OCI-LY3 (cell line): ENCODE results near the gene IRF2.
"Not testable (repeated sequence)": the region's sequence is repeated elsewhere in the genome, so short reads cannot be mapped to it uniquely, and the experiment has no call there.

Experiments used
- H2AFZ ChIP-seq: fragments of 200-600, 300-600 bp; shearing (Covaris generic); 2 replicates; pipeline ENCODE4 v1.6.0; 2014; ENCODE audit warnings: antibody characterized with exemption, low read depth, low read length
- H3K27ac ChIP-seq: fragments of 200-600, 300-600 bp; sonication (generic); 2 replicates; pipeline ENCODE4 v1.5.1; 2014; ENCODE audit warnings: mild to moderate bottlenecking, low read length, moderate library complexity, mixed read lengths
- H3K27me3 ChIP-seq: fragments of 200-600, 300-600 bp; sonication (generic); 2 replicates; pipeline ENCODE4 v1.6.1; 2014; ENCODE audit warnings: low read depth, low read length, mixed read lengths
- H3K36me3 ChIP-seq: fragments of 200-600, 300-600 bp; sonication (generic); replicated peaks from 2 replicates; pipeline ENCODE3; 2014; ENCODE audit warnings: low read depth, low read length, mixed read lengths
- H3K4me1 ChIP-seq: fragments of 300-600, 200-600 bp; sonication (generic); 2 replicates; pipeline ENCODE4 v1.6.1; 2014; ENCODE audit warnings: low read length, mixed read lengths
- H3K4me2 ChIP-seq: fragments of 200-600, 300-600 bp; sonication (generic); 2 replicates; pipeline ENCODE4 v1.6.1; 2014; ENCODE audit warnings: low read length, mixed read lengths
- H3K4me3 ChIP-seq: fragments of 300-600, 200-600 bp; sonication (generic); 2 replicates; pipeline ENCODE4 v1.5.1; 2014; ENCODE audit warnings: antibody characterized with exemption, mild to moderate bottlenecking, low read length, moderate library complexity
- H3K79me2 ChIP-seq: fragments of 300-600, 200-600 bp; shearing (Covaris generic); 2 replicates; pipeline ENCODE4 v1.6.1; 2014; ENCODE audit warnings: mild to moderate bottlenecking, low read length, mixed read lengths
- H3K9ac ChIP-seq: fragments of 300-600, 200-600 bp; shearing (Covaris generic); 2 replicates; pipeline ENCODE4 v1.6.0; 2014; ENCODE audit warnings: mild to moderate bottlenecking, low read length, moderate library complexity
- H3K9me3 ChIP-seq: fragments of 200-600, 300-600 bp; shearing (Covaris generic); 2 replicates; pipeline ENCODE4 v1.6.1; 2014; ENCODE audit warnings: low read length, mixed read lengths; ENCODE audit not compliant: insufficient read depth
- H4K20me1 ChIP-seq: fragments of 200-600, 300-600 bp; sonication (generic); 2 replicates; pipeline ENCODE4 v1.6.1; 2016; ENCODE audit warnings: low read length, mixed read lengths; ENCODE audit not compliant: insufficient read depth
- EZH2phosphoT487 ChIP-seq: fragments of 200-600 bp; shearing (Covaris generic); IDR thresholded peaks from 2 replicates; pipeline ENCODE4 v1.6.1; 2018; ENCODE audit warnings: antibody characterized with exemption, mixed run types, low read depth
- TF ChIP-seq, protein P1 (sequence below): fragments of 200-600, 300-600 bp; sonication (generic); IDR thresholded peaks from 2 replicates; pipeline ENCODE4 v1.5.1; 2014; ENCODE audit warnings: antibody characterized with exemption, low read length, low read depth

IRF2 gene

DNA sequence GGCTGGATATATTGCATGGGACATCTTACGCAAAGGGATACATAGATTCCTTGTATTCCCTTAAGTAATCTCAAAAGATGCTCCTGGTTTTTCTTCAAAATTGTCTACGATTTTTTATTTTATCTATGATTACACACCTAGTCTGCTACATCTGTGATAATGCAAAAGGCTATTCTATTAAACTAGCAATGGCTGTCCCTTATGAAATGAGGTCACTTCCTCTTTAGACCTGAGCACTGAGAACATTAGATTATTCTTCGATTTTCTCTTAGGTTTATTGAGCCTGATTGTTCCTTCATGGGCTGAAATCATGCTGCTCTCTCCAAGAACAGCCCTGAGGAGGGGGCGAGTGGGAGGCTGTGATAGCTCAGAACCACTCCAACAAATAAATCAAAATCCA is 129.9 kb downstream of the IRF2 start:
- H4K20me1 ChIP-seq = no peaks in the 10 kb centered on the region
- H3K27ac ChIP-seq = peak overlapping the region; percentile 32; the same call in 1 of the 2 replicates
- no peaks in the 10 kb centered on the region for H3K27me3 ChIP-seq
- TF ChIP-seq, protein P1, sequence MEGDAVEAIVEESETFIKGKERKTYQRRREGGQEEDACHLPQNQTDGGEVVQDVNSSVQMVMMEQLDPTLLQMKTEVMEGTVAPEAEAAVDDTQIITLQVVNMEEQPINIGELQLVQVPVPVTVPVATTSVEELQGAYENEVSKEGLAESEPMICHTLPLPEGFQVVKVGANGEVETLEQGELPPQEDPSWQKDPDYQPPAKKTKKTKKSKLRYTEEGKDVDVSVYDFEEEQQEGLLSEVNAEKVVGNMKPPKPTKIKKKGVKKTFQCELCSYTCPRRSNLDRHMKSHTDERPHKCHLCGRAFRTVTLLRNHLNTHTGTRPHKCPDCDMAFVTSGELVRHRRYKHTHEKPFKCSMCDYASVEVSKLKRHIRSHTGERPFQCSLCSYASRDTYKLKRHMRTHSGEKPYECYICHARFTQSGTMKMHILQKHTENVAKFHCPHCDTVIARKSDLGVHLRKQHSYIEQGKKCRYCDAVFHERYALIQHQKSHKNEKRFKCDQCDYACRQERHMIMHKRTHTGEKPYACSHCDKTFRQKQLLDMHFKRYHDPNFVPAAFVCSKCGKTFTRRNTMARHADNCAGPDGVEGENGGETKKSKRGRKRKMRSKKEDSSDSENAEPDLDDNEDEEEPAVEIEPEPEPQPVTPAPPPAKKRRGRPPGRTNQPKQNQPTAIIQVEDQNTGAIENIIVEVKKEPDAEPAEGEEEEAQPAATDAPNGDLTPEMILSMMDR = no peak
- no peak for TF ChIP-seq EZH2phosphoT487
- no peak overlapping the region for H2AFZ ChIP-seq
- H3K4me3 ChIP-seq = no peak overlapping the region
- no peaks in the 10 kb centered on the region for H3K9me3 ChIP-seq
- H3K9ac ChIP-seq = peak overlapping the region; percentile 66; the same call in 1 of the 2 replicates
- peaks cover 37% of the 10 kb centered on the region for H3K4me1 ChIP-seq
- no peaks in the 10 kb centered on the region for H3K36me3 ChIP-seq
- peak overlapping the region; percentile 84 for H3K4me2 ChIP-seq
- H3K79me2 ChIP-seq = no peaks in the 10 kb centered on the region

DNA sequence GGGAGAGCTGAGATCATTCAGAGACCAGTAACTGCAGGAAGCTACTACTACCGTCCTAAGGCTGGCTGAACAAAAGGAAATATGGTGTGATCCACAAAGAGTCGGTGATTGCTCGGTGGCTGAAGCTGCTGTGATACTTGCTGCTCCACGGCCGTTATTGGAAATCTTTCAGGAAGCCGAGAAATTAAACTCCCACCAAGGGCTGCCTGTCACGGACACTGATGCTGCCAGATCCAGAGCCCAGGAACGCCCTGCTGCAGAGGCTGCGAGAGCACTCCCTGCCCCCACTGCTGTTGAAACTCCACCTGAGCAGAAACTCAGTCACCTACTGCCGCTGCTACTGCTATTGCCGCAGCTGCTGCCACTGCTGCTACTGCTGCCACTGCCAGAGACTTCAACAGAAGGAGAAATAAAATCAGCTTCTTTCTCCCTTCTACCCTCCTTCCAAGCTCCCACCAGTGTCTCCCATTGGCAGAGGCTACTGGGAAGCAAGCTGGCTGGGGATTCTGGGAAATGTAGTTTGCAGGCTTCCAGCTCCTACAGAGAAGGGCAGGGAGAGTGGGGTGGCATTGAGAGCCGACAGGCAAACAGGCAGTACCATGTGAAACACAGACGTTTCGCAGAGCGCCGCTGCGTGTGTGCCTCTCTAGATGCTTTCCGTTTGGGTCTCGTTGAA is 130.7 kb downstream of the IRF2 start:
- no peaks in the 10 kb centered on the region for H4K20me1 ChIP-seq
- peak overlapping the region; percentile 66 for H3K9ac ChIP-seq
- TF ChIP-seq, protein P1 = no peak
- no peak for TF ChIP-seq EZH2phosphoT487
- peak overlapping the region; percentile 23; the same call in 1 of the 2 replicates for H2AFZ ChIP-seq
- H3K36me3 ChIP-seq = no peaks in the 10 kb centered on the region
- peak overlapping the region; percentile 84 for H3K4me2 ChIP-seq
- no peaks in the 10 kb centered on the region for H3K79me2 ChIP-seq
- H3K27ac ChIP-seq = peak overlapping the region; percentile 55
- H3K4me3 ChIP-seq = peak overlapping the region; percentile 80
- H3K27me3 ChIP-seq = no peaks in the 10 kb centered on the region
- H3K4me1 ChIP-seq = peaks cover 37% of the 10 kb centered on the region
- H3K9me3 ChIP-seq = no peaks in the 10 kb centered on the region

DNA sequence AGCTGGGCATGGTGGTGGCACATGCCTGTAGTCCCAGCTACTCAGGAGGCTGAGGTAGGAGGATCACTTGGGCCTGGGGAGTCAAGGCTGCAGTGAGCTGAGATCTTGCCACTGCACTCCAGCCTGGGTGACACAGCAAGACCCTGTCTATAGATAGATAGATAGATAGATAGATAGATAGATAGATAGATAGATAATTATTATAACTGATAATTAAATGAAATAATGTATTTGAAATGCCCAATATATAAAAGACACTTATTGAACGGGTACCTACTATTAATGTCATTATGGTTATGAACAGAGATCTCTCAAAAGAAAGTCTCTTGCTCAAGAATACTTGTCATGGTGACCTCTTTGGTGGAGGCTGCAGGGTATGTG is 131.5 kb downstream of the IRF2 start:
- peak overlapping the region; percentile 80 for H3K4me3 ChIP-seq

DNA sequence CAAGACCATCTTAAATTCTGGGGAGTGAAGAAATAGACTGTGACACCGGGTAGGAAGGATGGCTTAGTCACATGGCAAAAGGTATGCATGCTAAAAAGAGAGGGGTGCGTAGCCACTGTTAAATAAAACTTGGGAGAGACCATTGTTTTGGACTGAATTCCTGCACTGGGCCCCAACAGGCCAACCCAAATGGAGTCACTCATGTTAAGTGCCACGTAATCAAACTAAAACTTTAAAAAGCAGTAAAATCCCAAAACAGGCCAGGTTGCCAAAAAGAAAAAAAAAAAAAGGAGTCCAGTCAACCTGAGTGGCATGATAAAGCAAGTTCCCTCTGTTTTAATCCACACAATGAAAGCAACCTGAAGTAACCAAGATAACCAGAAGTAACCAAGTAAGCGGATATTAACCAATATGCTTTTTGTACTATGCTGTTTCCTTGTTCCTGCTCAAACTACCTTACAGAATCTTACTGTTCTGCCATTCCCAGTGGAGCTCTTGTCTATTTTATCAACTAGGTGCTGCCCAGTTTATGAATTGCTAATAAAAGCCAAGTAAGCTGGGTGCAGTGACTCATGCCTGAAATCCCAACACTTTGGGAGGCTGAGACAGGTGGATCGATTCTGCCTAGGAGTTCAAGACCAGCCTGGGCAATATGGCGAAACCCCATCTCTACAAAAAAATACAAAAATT is 132.0 kb downstream of the IRF2 start:
- no peaks in the 10 kb centered on the region for H3K79me2 ChIP-seq
- TF ChIP-seq, protein P1 = no peak
- TF ChIP-seq EZH2phosphoT487 = no peak
- H3K4me3 ChIP-seq = no peak overlapping the region
- no peak overlapping the region for H2AFZ ChIP-seq
- H4K20me1 ChIP-seq = no peaks in the 10 kb centered on the region
- H3K9me3 ChIP-seq = no peaks in the 10 kb centered on the region
- no peak overlapping the region for H3K9ac ChIP-seq
- H3K4me2 ChIP-seq = no peak overlapping the region
- peaks cover 27% of the 10 kb centered on the region for H3K4me1 ChIP-seq
- H3K27me3 ChIP-seq = no peaks in the 10 kb centered on the region
- H3K27ac ChIP-seq = no peak overlapping the region
- no peaks in the 10 kb centered on the region for H3K36me3 ChIP-seq

More for the DNA sequence above, 131.5 kb downstream of the IRF2 start:
- H3K27ac ChIP-seq, H3K36me3 ChIP-seq, H3K9me3 ChIP-seq, H3K79me2 ChIP-seq, H4K20me1 ChIP-seq, H3K27me3 ChIP-seq, H2AFZ ChIP-seq: not testable (repeated sequence)
- peak overlapping the region; percentile 84 for H3K4me2 ChIP-seq
- peaks cover 33% of the 10 kb centered on the region for H3K4me1 ChIP-seq
- H3K9ac ChIP-seq = peak overlapping the region; percentile 66

DNA sequence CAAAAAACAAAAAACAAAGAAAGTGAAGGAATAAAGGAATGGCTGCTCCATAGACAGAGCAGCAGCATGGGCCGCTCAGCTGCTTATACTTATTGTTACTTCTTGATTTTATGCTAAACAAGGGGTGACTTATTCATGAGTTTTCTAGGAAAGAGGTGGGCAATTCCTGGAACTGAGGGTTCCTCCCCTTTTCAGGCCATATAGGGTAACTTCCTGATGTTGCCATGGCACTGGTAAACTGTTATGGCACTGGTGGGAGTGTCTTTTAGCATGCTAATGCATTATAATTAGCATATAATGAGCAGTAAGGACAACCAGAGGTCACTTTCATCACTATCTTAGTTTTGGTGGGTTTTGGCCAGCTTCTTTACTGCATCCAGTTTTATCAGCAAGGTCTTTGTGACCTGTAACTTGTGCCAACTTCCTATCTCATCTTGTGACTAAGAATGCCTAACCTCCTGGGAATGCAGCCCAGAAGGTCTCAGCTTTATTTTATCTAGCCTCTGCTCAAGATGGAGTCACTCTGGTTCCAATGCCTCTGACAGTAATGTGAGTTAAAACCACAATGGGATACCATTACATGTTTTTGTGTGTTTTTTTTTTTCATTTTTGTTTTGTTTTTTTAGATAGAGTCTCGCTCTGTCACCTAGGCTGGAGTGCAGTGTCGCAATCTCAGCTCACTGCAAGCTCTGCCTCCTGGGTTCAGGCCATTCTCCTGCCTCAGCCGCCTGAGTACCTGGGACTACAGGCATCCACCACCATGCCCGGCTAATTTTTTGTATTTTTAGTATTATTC is 134.8 kb downstream of the IRF2 start:
- not testable (repeated sequence) for H3K27ac ChIP-seq, H3K36me3 ChIP-seq, H3K9me3 ChIP-seq, H3K4me3 ChIP-seq, H3K9ac ChIP-seq, H2AFZ ChIP-seq, H3K4me2 ChIP-seq, H3K27me3 ChIP-seq, H3K79me2 ChIP-seq, H4K20me1 ChIP-seq
- peaks cover 12% of the 10 kb centered on the region for H3K4me1 ChIP-seq
